GM12878 (cell line): ENCODE measurements around the gene AAGAB. TPM values are rescaled to one million over a fixed set of nuclear protein-coding genes. Genes with fewer than 3 reads are reported as not detected.

Experiments
- ATAC-seq: fragments of 200-7000 bp; cut with Tn5 transposase; 3 replicates; pipeline ENCODE4 v1.9.1; 2020; ENCODE audit warnings: mild to moderate bottlenecking, moderate library complexity
- BruUV-seq: library from RNA; stranded (reverse); fragments of 400-500 nt; replicated peaks from 2 replicates; lab custom pipeline; 2021; lab: Mats Ljungman, UMichigan
- CTCF ChIA-PET: fragments of 300-600 bp; sonication (Branson Sonifier 250); formaldehyde crosslinking; extraction: SDS; loops from one replicate; lab custom pipeline; 2021; ENCODE audit warnings: inconsistent platforms; lab: Yijun Ruan, JAX
- POLR2A ChIA-PET: fragments of 350-600 bp; formaldehyde crosslinking; extraction: SDS; loops from one replicate; lab custom pipeline; 2021; ENCODE audit warnings: inconsistent platforms; lab: Charles Lee
- RAD21 ChIA-PET: fragments of 300-600 bp; sonication (Branson Sonifier 250); formaldehyde crosslinking; loops from one replicate; lab custom pipeline; 2023; ENCODE audit warnings: antibody characterized with exemption; ENCODE audit not compliant: unreplicated experiment; lab: Charles Lee
- SMC1A ChIA-PET: fragments of 300-600 bp; sonication (Branson Sonifier 250); formaldehyde crosslinking; loops from one replicate; lab custom pipeline; 2023; ENCODE audit not compliant: unreplicated experiment, uncharacterized antibody; lab: Charles Lee
- DNase-seq: peaks from one replicate; pipeline ENCODE4 v3.0.0-alpha.2; 2011; ENCODE audit warnings: low read depth, low spot score
- FAIRE-seq: peaks from 3 replicates; lab custom pipeline; 2011; peaks lifted over from hg19 to GRCh38; lab: Jason Lieb, UNC
- H2AFZ ChIP-seq: 2 replicates; pipeline ENCODE4 v1.6.0; 2011; ENCODE audit warnings: low read depth, low read length, control low read depth; ENCODE audit not compliant: control insufficient read depth
- H3K27ac ChIP-seq: 2 replicates; pipeline ENCODE4 v1.5.1; 2011; ENCODE audit warnings: control low read depth; ENCODE audit not compliant: control insufficient read depth, insufficient read depth
- H3K27me3 ChIP-seq, 2 experiments: replicated peaks in 1 of 2; 2 replicates each; pipeline versions ENCODE4 v1.6.0 to v1.6.1; 2011; ENCODE audit warnings: low read length in 1 of 2; ENCODE audit not compliant: control insufficient read depth in 2 of 2, insufficient read depth in 2 of 2
- H3K36me3 ChIP-seq, 2 experiments: 2 replicates each; pipeline ENCODE4 v1.5.1; 2011; ENCODE audit warnings: low read length in 1 of 2; ENCODE audit not compliant: control insufficient read depth in 2 of 2, insufficient read depth in 2 of 2
- H3K4me1 ChIP-seq: 2 replicates; pipeline ENCODE4 v1.6.1; 2011; ENCODE audit warnings: mild to moderate bottlenecking, low read length, moderate library complexity, mixed read lengths; ENCODE audit not compliant: control insufficient read depth, insufficient read depth
- H3K4me2 ChIP-seq: 2 replicates; pipeline ENCODE4 v1.6.0; 2011; ENCODE audit warnings: control low read depth; ENCODE audit not compliant: control insufficient read depth, insufficient read depth
- H3K4me3 ChIP-seq: fragments of 200-600 bp; sonication (generic); 2 replicates; pipeline ENCODE4 v1.5.1; 2016
- H3K79me2 ChIP-seq: 2 replicates; pipeline ENCODE4 v1.6.0; 2011; ENCODE audit warnings: low read length; ENCODE audit not compliant: control insufficient read depth, insufficient read depth
- H3K9ac ChIP-seq: 2 replicates; pipeline ENCODE4 v1.8.0; 2011; ENCODE audit warnings: low read length, control low read depth, mixed read lengths; ENCODE audit not compliant: control insufficient read depth, insufficient read depth
- H3K9me3 ChIP-seq: replicated peaks from 3 replicates; pipeline ENCODE4 v1.5.1; 2011; ENCODE audit warnings: mild to moderate bottlenecking, low read length; ENCODE audit not compliant: control insufficient read depth, insufficient read depth
- H4K20me1 ChIP-seq: 2 replicates; pipeline ENCODE4 v1.6.0; 2011; ENCODE audit not compliant: control insufficient read depth, insufficient read depth
- BACH1 ChIP-seq: fragments of 450-650 bp; IDR thresholded peaks from 2 replicates; pipeline ENCODE4 v1.6.1; 2017; ENCODE audit warnings: mild to moderate bottlenecking, borderline replicate concordance
- CHD1 ChIP-seq: IDR thresholded peaks from 2 replicates; pipeline ENCODE4 v1.6.1; 2012; ENCODE audit warnings: low read depth, low read length, improper control_type of control experiment
- JUNB ChIP-seq: IDR thresholded peaks from 2 replicates; pipeline ENCODE4 v1.6.1; 2016; ENCODE audit warnings: antibody characterized with exemption, mild to moderate bottlenecking
- NFIC ChIP-seq: IDR thresholded peaks from 2 replicates; pipeline ENCODE4 v1.6.1; 2012; ENCODE audit warnings: low read depth, mild to moderate bottlenecking, inconsistent platforms, low read length, moderate library complexity
- NFYB ChIP-seq: IDR thresholded peaks from 2 replicates; pipeline ENCODE4 v1.6.1; 2011; ENCODE audit warnings: low read depth, mild to moderate bottlenecking, low read length, improper control_type of control experiment, moderate library complexity; ENCODE audit not compliant: insufficient read depth
- PAX8 ChIP-seq: fragments of 450-650 bp; IDR thresholded peaks from 2 replicates; pipeline ENCODE4 v1.6.1; 2017; ENCODE audit warnings: mild to moderate bottlenecking, moderate library complexity
- SMAD1 ChIP-seq: fragments of 450-650 bp; IDR thresholded peaks from 2 replicates; pipeline ENCODE4 v1.6.1; 2018; ENCODE audit warnings: mild to moderate bottlenecking, low read depth; ENCODE audit not compliant: partially characterized antibody
- STAT1 ChIP-seq: fragments of 450-650 bp; conservative IDR thresholded peaks from 2 replicates; pipeline ENCODE4 v1.6.1; 2014; ENCODE audit warnings: antibody characterized with exemption, mild to moderate bottlenecking
- SUZ12 ChIP-seq: fragments of 200-600 bp; sonication (generic); IDR thresholded peaks from one replicate; pipeline ENCODE4 v1.6.1; 2018; ENCODE audit warnings: antibody characterized with exemption, mild to moderate bottlenecking; ENCODE audit not compliant: unreplicated experiment
- ZBED1 ChIP-seq: IDR thresholded peaks from 2 replicates; pipeline ENCODE4 v1.6.1; 2016; ENCODE audit warnings: borderline replicate concordance
- ZNF274 ChIP-seq: IDR thresholded peaks from one replicate; pipeline ENCODE4 v1.8.0; 2011; ENCODE audit not compliant: insufficient read length, insufficient read depth
- WGBS: methylation state at CpG from one replicate; pipeline ENCODE4 v1.1.6; 2016; ENCODE audit warnings: low lambda C conversion rate; ENCODE audit not compliant: insufficient replicate concordance, insufficient coverage; ENCODE audit errors: missing lambda C conversion rate; 5-methylcytosine and 5-hydroxymethylcytosine counted together
- in situ Hi-C: fragments of 300-500 bp; cut with MboI; formaldehyde crosslinking; loops from 9 replicates; pipeline ENCODE4 v1.14.3; 2018; ENCODE audit warnings: mixed read lengths
- intact Hi-C: fragments of 100-400 bp; cut with micrococcal nuclease; formaldehyde crosslinking; loops from one replicate; pipeline ENCODE4 v1.14.2; 2022; ENCODE audit not compliant: unreplicated experiment
- polyA plus RNA-seq, 11 experiments: library from polyadenylated mRNA; depleted of rRNA in 4 of 11; unstranded in 6 of 11; stranded (reverse) in 5 of 11; fragments of >200 nt; fragmentation: Nextera tagmentation in 4 of 11; fragmentation: Illumina TruSeq in 1 of 11; extraction: Ambion mirVana in 4 of 11; extraction: Trizol in 1 of 11; gene quantifications; 1 replicate in 1 of 11; 2 replicates in 10 of 11; pipeline versions ENCODE4 v1.2.1 to v1.2.3, GENCODE V29; 2011 to 2016; ENCODE audit warnings: inconsistent platforms in 2 of 11, missing spikeins in 2 of 11, low read depth in 1 of 11
- total RNA-seq, 4 experiments: library from RNA; depleted of rRNA in 3 of 4; stranded (reverse); fragments of >200 nt in 3 of 4; fragmentation: Illumina TruSeq in 1 of 4; extraction: Trizol in 1 of 4; gene quantifications; 2 replicates each; pipeline versions ENCODE4 v1.2.1 to v1.2.3, GENCODE V29; 2013 to 2021
- TF ChIP-seq, protein P1 (sequence below): IDR thresholded peaks from 2 replicates; pipeline ENCODE4 v1.6.1; 2012; ENCODE audit warnings: low read length, inconsistent platforms
- TF ChIP-seq, protein P2 (sequence below): fragments of 450-650 bp; conservative IDR thresholded peaks from 2 replicates; pipeline ENCODE4 v1.6.1; 2017; ENCODE audit warnings: mild to moderate bottlenecking, moderate library complexity

AAGAB gene
- total and polyA plus RNA-seq, 10 of the 15 experiments (the other 5 are each of a cell fraction or from before 2014, with no cell fraction given): 11.4 to 62.3 (median 38.0) TPM

DNA sequence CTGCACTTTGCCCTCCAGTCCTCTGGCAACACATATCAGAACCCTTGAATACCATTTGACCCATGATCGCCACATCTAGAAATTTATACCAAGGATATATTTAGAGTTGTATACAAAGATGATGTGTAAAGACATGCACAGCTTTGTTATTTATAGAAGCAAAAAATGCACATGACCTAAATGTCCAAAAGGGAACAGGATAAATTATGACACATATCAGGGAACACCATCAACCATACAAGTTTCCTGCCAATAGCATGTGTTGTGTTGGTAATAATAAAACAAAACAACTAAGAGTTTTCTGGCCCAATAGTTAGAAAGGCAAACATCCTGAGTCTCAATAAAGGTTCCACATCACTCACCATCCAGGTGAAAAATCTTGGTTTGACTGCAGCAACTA lies 51.5 kb downstream of the AAGAB start:
- H3K27ac ChIP-seq: no peak overlapping the region
- no peak overlapping the region for H3K4me3 ChIP-seq
- H3K27me3 ChIP-seq: no peaks in the 10 kb centered on the region
- whole genome bisulfite sequencing: 100% methylated on average over 1 of the region's 1 CpG
- H3K36me3 ChIP-seq: peaks cover 3 to 23% of the 10 kb centered on the region in 2 experiments
- no peak overlapping the region for H2AFZ ChIP-seq
- intact Hi-C loops (no loop called here), in situ Hi-C loops (no loop called here)
- CTCF ChIA-PET: no interaction called here
- DNase-seq: no peak
- H3K9ac ChIP-seq: no peak overlapping the region
- RAD21 ChIA-PET: no interaction called here
- no peaks in the 10 kb centered on the region; the same call in 2 of the 3 replicates for H3K9me3 ChIP-seq
- POLR2A ChIA-PET: interaction anchor here (0.8 kb wide), 1 partner anchor 51 kb away, joined by 3 read pairs; the partner anchor contains the start of gene AAGAB
- no peak overlapping the region for H3K4me2 ChIP-seq
- TF ChIP-seq BACH1 (no peak), ZBED1 (no peak), JUNB (no peak), PAX8 (no peak), NFIC (no peak), SUZ12 (no peak), STAT1 (no peak), NFYB (no peak), ZNF274 (no peak), SMAD1 (no peak), CHD1 (no peak)
- TF ChIP-seq, protein P1, sequence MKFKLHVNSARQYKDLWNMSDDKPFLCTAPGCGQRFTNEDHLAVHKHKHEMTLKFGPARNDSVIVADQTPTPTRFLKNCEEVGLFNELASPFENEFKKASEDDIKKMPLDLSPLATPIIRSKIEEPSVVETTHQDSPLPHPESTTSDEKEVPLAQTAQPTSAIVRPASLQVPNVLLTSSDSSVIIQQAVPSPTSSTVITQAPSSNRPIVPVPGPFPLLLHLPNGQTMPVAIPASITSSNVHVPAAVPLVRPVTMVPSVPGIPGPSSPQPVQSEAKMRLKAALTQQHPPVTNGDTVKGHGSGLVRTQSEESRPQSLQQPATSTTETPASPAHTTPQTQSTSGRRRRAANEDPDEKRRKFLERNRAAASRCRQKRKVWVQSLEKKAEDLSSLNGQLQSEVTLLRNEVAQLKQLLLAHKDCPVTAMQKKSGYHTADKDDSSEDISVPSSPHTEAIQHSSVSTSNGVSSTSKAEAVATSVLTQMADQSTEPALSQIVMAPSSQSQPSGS: no peak
- TF ChIP-seq, protein P2, sequence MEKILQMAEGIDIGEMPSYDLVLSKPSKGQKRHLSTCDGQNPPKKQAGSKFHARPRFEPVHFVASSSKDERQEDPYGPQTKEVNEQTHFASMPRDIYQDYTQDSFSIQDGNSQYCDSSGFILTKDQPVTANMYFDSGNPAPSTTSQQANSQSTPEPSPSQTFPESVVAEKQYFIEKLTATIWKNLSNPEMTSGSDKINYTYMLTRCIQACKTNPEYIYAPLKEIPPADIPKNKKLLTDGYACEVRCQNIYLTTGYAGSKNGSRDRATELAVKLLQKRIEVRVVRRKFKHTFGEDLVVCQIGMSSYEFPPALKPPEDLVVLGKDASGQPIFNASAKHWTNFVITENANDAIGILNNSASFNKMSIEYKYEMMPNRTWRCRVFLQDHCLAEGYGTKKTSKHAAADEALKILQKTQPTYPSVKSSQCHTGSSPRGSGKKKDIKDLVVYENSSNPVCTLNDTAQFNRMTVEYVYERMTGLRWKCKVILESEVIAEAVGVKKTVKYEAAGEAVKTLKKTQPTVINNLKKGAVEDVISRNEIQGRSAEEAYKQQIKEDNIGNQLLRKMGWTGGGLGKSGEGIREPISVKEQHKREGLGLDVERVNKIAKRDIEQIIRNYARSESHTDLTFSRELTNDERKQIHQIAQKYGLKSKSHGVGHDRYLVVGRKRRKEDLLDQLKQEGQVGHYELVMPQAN: no peak
- no peak for ATAC-seq
- no peak for FAIRE-seq
- peaks cover 7% of the 10 kb centered on the region for H3K4me1 ChIP-seq
- no peaks in the 10 kb centered on the region for H3K79me2 ChIP-seq
- SMC1A ChIA-PET: no interaction called here
- no TSS peak for BruUV-seq
- H4K20me1 ChIP-seq: no peaks in the 10 kb centered on the region
